ENCODE measurements around the gene SNRPA1. TPM values are rescaled to one million over a fixed set of nuclear protein-coding genes. Genes with fewer than 3 reads are reported as not detected.

SNRPA1 gene
- total RNA-seq, 1 donor = 17.5 TPM

- no peak for TF ChIP-seq CTCF (IDR thresholded peaks at IDR 0.05; ENCODE audit: insufficient read depth, low read length)
Observed at GRCh38 chr15:101329867-101330380, 34.9 kb upstream of the SNRPA1 start.

GRCh38 chr15:101329309-101329863 lies 34.3 kb upstream of the SNRPA1 start:
- DNase-seq (ENCODE audit: low read depth) = no peak
- H3K4me3 ChIP-seq (ENCODE audit: low read depth, low read length) = no peak overlapping the region

More at GRCh38 chr15:101329867-101330380, 34.9 kb upstream of the SNRPA1 start:
- DNase-seq (ENCODE audit: low read depth) = no peak
- H3K4me3 ChIP-seq (ENCODE audit: low read depth, low read length) = no peak overlapping the region

GRCh38 chr15:101328001-101328400 lies 33.0 kb upstream of the SNRPA1 start:
- TF ChIP-seq CTCF (IDR thresholded peaks at IDR 0.05; ENCODE audit: insufficient read depth, low read length) = no peak
- no peak for DNase-seq (ENCODE audit: low read depth)
- no peak overlapping the region for H3K4me3 ChIP-seq (ENCODE audit: low read depth, low read length)

More at GRCh38 chr15:101329309-101329863, 34.3 kb upstream of the SNRPA1 start:
- TF ChIP-seq CTCF (IDR thresholded peaks at IDR 0.05; ENCODE audit: insufficient read depth, low read length) = no peak

GRCh38 chr15:101327147-101327740 lies 32.2 kb upstream of the SNRPA1 start:
- no peak overlapping the region for H3K4me3 ChIP-seq (ENCODE audit: low read depth, low read length)
- no peak for TF ChIP-seq CTCF (IDR thresholded peaks at IDR 0.05; ENCODE audit: insufficient read depth, low read length)
- DNase-seq (ENCODE audit: low read depth) = no peak

- H3K4me3 ChIP-seq (ENCODE audit: low read depth, low read length) = no peak overlapping the region
- no peak for DNase-seq (ENCODE audit: low read depth)
- no peak for TF ChIP-seq CTCF (IDR thresholded peaks at IDR 0.05; ENCODE audit: insufficient read depth, low read length)
Observed at GRCh38 chr15:101326462-101327146, 31.6 kb upstream of the SNRPA1 start.

DNA sequence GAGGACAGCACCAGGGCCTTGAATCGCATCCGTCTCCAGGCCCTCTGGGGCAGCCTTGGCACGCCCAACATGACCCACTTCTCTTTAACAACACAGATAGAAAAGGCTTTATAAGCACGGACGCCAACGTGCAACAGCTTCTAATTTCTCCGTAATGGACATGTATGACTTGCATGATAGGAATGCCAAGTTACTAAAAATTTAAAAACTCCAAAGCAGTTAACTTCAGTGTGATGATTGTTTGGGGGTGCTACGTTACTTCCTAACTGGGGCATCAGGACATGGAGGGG lies 30.9 kb upstream of the SNRPA1 start:
- H3K4me3 ChIP-seq (ENCODE audit: low read depth, low read length) = no peak overlapping the region
- no peak for DNase-seq (ENCODE audit: low read depth)
- TF ChIP-seq CTCF (IDR thresholded peaks at IDR 0.05; ENCODE audit: insufficient read depth, low read length) = no peak

Measured in fibroblast of the aortic adventitia (primary cell).